ENCODE measurements around the gene PCNT. TPM values are rescaled to one million over a fixed set of nuclear protein-coding genes. Genes with fewer than 3 reads are reported as not detected.

The PCNT gene
- polyA plus RNA-seq, 1 donor, result 43.5 TPM

DNA sequence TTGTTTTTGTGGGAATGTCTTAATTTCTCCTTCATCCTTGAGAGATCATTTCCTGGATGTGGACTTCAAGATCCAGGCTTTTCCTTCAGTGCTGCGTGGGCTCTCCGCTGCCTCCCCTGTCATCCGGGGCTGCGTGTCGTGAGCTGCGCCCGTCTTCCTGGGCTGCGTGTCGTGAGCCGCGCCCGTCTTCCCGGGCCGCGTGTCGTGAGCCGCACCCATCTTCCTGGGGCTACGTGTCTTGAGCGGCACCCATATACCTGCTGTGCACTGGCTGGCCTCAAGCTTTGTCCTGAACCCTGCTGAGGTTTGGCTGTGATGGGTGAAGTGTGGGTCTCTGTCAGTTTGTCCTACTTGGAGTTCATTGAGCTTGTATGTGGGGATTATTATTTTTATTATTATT lies 55.1 kb downstream of the PCNT start:
- no peak for DNase-seq

GRCh38 chr21:46379691-46380090 lies 55.7 kb downstream of the PCNT start:
- no peak for DNase-seq

- DNase-seq, result no peak
Observed at GRCh38 chr21:46381541-46381940, 57.6 kb downstream of the PCNT start.

DNA sequence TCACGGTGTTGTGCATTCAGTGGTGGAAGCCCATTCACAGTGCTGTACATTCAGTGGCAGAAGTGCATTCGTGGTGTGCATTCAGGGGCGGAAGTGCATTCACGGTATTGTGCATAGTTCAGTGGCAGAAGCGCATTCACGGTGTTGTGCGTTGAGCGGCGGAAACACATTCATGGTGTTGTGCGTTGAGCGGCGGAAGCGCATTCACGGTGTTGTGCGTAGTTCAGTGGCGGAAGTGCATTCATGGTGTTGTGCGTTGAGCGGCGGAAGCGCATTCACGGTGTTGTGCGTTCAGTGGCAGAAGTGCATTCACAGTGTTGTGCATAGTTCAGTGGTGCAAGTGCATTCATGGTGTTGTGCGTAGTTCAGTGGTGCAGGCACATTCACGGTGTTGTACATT lies 60.6 kb downstream of the PCNT start:
- DNase-seq, result no peak

- peak; percentile 38 for DNase-seq
Observed at GRCh38 chr21:46385846-46386733, 62.1 kb downstream of the PCNT start.

DNA sequence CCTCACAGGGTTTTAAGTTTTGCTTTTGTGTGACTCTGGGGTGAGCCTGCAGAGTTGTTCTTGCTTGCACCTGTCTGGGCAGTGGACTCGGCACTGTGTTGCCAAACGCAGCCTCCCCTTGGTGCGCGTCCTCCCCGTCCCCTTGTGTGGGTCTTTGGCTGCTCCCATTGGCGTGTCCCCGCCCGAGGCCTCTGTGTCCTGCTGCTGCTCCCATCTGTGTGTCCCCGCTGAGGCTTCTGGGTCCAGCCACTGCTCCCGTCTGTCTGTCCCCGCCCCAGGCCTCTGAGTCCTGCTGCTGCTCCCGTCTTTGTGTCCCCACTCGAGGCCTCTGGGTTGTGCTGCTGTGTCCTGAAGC lies 62.8 kb downstream of the PCNT start:
- no peak for DNase-seq

- DNase-seq, result no peak
Observed at GRCh38 chr21:46388206-46388880, 64.4 kb downstream of the PCNT start.

GRCh38 chr21:46388896-46389295 lies 64.9 kb downstream of the PCNT start:
- DNase-seq, result no peak

DNA sequence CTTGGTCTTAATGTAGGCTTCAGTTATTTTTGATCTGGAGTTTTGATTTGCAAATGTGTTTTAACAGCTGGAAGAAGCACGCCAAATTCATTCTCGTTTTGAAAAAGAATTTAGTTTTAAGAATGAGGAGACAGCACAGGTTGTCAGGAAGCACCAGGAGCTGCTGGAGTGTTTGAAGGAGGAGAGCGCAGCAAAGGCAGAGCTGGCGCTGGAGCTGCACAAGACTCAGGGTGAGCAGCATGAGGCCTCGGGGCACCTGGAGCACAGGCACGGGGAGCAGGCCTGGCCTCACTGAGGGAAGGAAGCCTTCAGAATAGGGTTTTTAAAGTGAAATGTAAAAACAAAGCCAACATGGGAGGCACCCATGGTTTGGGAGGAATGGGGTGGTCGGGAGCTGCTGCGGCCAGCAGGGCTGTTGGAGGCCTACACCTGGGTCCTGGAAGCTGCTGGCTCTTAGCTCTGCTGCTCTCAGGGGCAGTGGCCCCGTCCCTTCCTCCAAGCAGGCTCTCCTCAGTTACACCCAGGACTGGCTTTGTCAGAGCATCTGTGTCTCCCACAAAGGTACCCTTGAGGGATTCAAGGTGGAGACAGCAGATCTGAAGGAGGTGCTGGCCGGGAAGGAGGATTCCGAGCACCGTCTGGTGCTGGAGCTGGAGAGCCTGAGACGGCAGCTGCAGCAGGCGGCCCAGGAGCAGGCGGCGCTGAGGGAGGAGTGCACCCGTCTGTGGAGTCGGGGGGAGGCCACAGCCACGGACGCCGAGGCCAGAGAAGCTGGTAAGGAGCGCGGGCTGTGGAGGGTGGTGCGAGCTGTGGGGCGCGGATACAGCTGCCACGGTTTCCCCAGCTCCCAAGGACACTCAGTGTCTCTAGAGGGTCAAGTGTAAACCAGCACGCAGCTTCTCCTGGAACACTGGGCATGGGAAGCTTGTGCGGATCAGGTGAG lies 66.9 kb downstream of the PCNT start:
- DNase-seq, result no peak

DNA sequence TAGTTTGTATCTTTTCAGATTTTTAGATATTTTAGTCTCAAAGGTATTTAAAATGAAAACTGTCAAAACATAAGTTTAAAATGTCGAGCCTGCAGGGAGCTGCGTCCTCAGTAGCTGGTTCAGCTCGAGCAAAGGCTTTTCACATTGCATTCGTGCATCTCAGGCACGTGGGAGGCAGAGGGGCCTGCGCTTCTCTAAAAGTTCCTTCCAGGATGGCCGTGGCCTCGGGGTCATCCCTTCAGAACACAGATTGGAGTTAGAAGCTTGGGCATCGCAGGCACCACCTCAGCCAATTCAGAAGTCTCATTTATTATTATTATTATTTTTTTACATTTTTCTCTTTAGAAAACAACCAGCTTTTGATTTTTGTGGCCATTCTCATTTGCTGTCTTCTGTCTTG lies 67.8 kb downstream of the PCNT start:
- DNase-seq, result no peak

DNA sequence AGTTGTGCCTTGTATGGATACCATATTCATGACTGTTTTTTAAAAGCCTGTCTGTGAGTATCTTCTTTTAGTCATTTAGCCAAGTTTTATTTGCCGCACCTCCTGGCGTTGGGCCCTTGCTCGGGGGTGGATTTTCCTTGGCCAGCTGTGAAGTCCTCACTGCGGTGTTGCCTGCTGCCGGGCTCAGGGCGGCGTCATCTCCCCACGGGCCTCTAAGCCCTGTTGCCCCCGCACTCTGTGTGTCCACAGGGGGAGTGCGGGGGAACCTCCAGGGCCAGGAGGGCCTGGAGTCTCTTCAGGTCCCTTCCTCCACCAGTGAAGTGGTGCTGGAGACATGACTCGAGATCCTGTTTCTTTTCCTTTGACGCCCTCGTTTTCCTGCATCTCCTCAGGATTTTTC lies 69.0 kb downstream of the PCNT start:
- DNase-seq, result no peak

GRCh38 chr21:46393451-46393940 lies 69.5 kb downstream of the PCNT start:
- DNase-seq, result no peak

- DNase-seq, result no peak
Observed at GRCh38 chr21:46393941-46394594, 70.1 kb downstream of the PCNT start.

DNA sequence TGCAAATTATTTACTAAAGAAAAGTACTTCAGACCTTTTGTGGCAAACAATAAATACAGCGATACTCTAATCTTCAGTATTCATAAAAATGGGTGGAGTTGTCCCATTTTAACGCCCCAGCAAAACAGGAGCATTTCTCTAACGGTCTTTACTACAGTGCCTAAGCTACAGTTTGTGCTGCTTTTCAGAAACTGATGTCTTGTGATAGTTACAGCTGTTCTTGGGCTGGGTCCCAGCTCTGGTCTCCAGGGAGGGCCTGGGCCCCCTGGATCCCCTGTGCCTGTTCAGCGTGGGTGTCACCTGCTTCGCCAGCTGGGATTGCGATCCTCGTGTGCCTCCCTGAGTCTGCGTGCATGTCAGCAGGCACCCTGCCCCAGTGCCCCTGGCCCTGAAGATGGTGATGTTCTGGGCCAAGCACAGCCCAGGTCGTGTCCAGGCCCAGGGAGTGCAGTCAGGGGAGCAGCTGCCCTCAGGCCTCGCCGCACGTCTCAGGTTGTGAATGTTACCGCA lies 70.7 kb downstream of the PCNT start:
- no peak for DNase-seq

- no peak for DNase-seq
Observed at GRCh38 chr21:46397211-46397905, 73.4 kb downstream of the PCNT start.

DNA sequence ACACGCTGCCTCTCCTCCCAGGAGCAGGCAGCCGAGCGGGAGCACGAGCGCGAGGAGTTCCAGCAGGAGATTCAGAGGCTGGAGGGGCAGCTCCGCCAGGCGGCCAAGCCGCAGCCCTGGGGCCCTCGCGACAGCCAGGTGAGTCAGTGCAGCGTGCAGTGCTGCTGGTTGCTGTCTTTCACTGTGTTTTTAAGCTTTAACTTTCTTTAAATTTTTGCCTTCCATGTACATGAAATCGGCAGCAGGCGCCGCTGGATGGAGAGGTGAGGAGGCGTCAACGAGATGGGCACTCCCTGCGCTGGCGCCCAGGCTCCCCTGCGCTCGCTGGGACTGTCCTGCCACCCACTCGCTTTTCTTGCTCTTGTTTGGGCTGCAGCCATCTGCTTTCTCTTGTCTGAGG lies 74.0 kb downstream of the PCNT start:
- DNase-seq, result no peak

DNA sequence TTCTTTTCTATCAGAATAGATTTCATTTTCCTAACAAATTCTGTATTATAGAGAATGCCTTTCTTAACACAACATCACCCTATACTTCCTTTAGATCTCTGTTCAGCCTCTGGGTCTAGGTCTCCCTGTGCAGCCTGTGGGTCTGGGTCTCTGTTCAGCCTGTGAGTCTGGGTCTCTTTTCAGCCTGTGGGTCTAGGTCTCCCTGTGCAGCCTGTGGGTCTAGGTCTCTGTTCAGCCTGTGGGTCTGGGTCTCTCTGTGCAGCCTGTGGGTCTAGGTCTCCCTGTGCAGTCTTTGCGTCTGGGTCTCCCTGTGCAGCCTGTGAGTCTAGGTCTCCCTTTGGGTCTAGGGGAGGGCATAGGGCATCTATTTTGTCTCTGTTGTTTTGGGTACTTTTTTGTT lies 75.2 kb downstream of the PCNT start:
- DNase-seq, result no peak

DNA sequence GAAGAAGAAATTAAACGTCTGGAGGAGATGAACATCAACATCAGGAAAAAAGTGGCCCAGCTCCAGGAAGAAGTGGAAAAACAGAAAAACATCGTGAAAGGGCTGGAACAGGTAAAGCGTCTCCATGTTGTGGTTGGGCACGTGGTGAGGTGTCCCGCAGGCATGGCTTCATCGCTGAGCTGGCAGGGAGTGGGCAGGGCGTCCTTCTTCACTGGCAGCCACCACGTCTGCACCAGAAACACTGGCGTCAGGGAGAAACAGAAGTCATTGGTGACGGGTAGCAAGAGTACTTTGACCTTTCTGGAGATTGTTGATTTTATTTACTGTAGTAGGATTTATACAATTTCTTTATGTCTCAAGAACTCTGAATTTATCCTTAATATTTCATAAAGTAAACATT lies 75.7 kb downstream of the PCNT start:
- DNase-seq, result no peak

- no peak for DNase-seq
Observed at GRCh38 chr21:46401186-46401910, 77.4 kb downstream of the PCNT start.

- no peak for DNase-seq
Observed at GRCh38 chr21:46402421-46402820, 78.5 kb downstream of the PCNT start.

All from left kidney (tissue), 2 donors.